Measurements from ENCODE around the gene ERBIN.

- TF ChIP-seq YY1 (IDR thresholded peaks at IDR 0.05; ENCODE audit: insufficient read depth, insufficient read length), result no peak
- TF ChIP-seq ZNF274 (IDR thresholded peaks at IDR 0.05; ENCODE audit: low read depth, low read length), result no peak
- TF ChIP-seq SUZ12 (IDR thresholded peaks at IDR 0.05; ENCODE audit: extremely low read depth, insufficient read depth, insufficient read length), result no peak
Observed at GRCh38 chr5:65948115-65948747, 21.9 kb downstream of the ERBIN start.

Data from NT2/D1 (cell line).